Fibroblast of mammary gland (primary cell): ENCODE measurements around the gene ENC1.

ENCODE experiments used
- DNase-seq: peaks from one replicate; pipeline ENCODE4 v3.0.0-alpha.2; 2010; ENCODE audit warnings: low read depth
- H3K4me3 ChIP-seq: 2 replicates; pipeline ENCODE4 v1.5.1; 2011; ENCODE audit warnings: low read depth, mild to moderate bottlenecking, low read length, moderate library complexity; ENCODE audit not compliant: control insufficient read depth
- CTCF ChIP-seq: conservative IDR thresholded peaks from 2 replicates; pipeline ENCODE4 v1.5.1; 2011; ENCODE audit warnings: low read depth, low read length, inconsistent platforms; ENCODE audit not compliant: control insufficient read depth, insufficient read depth

ENC1 gene

GRCh38 chr5:74608736-74609601 lies 31.6 kb downstream of the ENC1 start:
- no peak for TF ChIP-seq CTCF
- DNase-seq: no peak
- H3K4me3 ChIP-seq: no peak overlapping the region

- no peak for DNase-seq
- no peak overlapping the region for H3K4me3 ChIP-seq
- no peak for TF ChIP-seq CTCF
Observed at GRCh38 chr5:74605759-74606158, 34.8 kb downstream of the ENC1 start.

- no peak for TF ChIP-seq CTCF
- no peak overlapping the region for H3K4me3 ChIP-seq
- DNase-seq: no peak
Observed at GRCh38 chr5:74603376-74603775, 37.2 kb downstream of the ENC1 start.

GRCh38 chr5:74599148-74599547 lies 41.4 kb downstream of the ENC1 start:
- no peak for TF ChIP-seq CTCF
- no peak for DNase-seq

GRCh38 chr5:74598731-74599130 lies 41.8 kb downstream of the ENC1 start:
- DNase-seq: no peak
- TF ChIP-seq CTCF: no peak
- H3K4me3 ChIP-seq: no peak overlapping the region

More at GRCh38 chr5:74599148-74599547, 41.4 kb downstream of the ENC1 start:
- H3K4me3 ChIP-seq: no peak overlapping the region

- DNase-seq: no peak
- no peak overlapping the region for H3K4me3 ChIP-seq
- no peak for TF ChIP-seq CTCF
Observed at GRCh38 chr5:74596927-74597326, 43.6 kb downstream of the ENC1 start.
